ENCODE results near the gene NCOA3.

- TF ChIP-seq CTCF (IDR thresholded peaks at IDR 0.05) (no peak), POLR2A (IDR thresholded peaks at IDR 0.05) (no peak)
Measured at GRCh38 chr20:47594157-47594556, 92.5 kb downstream of the NCOA3 start.
